HG03025 (cell line): ENCODE data around the gene LIN37.

Source experiments
- ATAC-seq: cut with Tn5 transposase; IDR thresholded peaks from one replicate; pipeline ENCODE4 v1.9.1; 2021; ENCODE audit warnings: mild to moderate bottlenecking, moderate library complexity; ENCODE audit not compliant: unreplicated experiment, low FRiP score

Gene LIN37

GRCh38 chr19:35734273-35734672 is 14.1 kb upstream of the LIN37 start:
- no peak for ATAC-seq

- no peak for ATAC-seq
These were observed 13.5 kb upstream of the LIN37 start for GRCh38 chr19:35734889-35735288.

- no peak for ATAC-seq
These were observed 11.2 kb upstream of the LIN37 start for GRCh38 chr19:35736913-35737886.

GRCh38 chr19:35738021-35738886 is 10.1 kb upstream of the LIN37 start:
- ATAC-seq, result no peak

GRCh38 chr19:35738887-35739229 is 9.5 kb upstream of the LIN37 start:
- ATAC-seq, result no peak

- ATAC-seq, result no peak
These were observed 8.9 kb upstream of the LIN37 start for GRCh38 chr19:35739275-35740107.

- ATAC-seq, result no peak
These were observed 8.3 kb upstream of the LIN37 start for GRCh38 chr19:35740108-35740422.

- peak; percentile 42 for ATAC-seq
These were observed 7.8 kb upstream of the LIN37 start for GRCh38 chr19:35740423-35741202.

- ATAC-seq, result no peak
These were observed 7.2 kb upstream of the LIN37 start for GRCh38 chr19:35741203-35741515.

GRCh38 chr19:35742121-35742724 is 6.2 kb upstream of the LIN37 start, which contains the start of gene IGFLR1:
Gene IGFLR1 (minus strand): TSS chr19:35742452. CDS start chr19:35741180, 1,272 bp downstream.
- ATAC-seq, result no peak

GRCh38 chr19:35743640-35744429 is 4.5 kb upstream of the LIN37 start:
- ATAC-seq, result no peak

- ATAC-seq, result peak; percentile 46
These were observed 3.7 kb upstream of the LIN37 start for GRCh38 chr19:35744430-35745327.

GRCh38 chr19:35745328-35746086 is 2.9 kb upstream of the LIN37 start, which contains the start of the genes PSENEN and U2AF1L4:
Gene PSENEN (plus strand): TSS chr19:35745651. CDS start chr19:35745931, 280 bp downstream.
Gene U2AF1L4 (minus strand): TSS chr19:35745418. CDS start chr19:35745391, 27 bp downstream.
- ATAC-seq, result peak; percentile 37

- no peak for ATAC-seq
These were observed 2.3 kb upstream of the LIN37 start for GRCh38 chr19:35746087-35746462.

GRCh38 chr19:35746531-35746930 is 1.8 kb upstream of the LIN37 start:
- ATAC-seq, result no peak

GRCh38 chr19:35750167-35750566 is 1.8 kb downstream of the LIN37 start:
- ATAC-seq, result no peak
